NCI-H526 treated with DMSO at 0.1 percent for 48 hours (cell line): ENCODE measurements around the gene GDF9.

Experiments
- DNase-seq: peaks from one replicate; lab custom pipeline; 2025; lab: John Stamatoyannopoulos, UW

Gene GDF9

DNA sequence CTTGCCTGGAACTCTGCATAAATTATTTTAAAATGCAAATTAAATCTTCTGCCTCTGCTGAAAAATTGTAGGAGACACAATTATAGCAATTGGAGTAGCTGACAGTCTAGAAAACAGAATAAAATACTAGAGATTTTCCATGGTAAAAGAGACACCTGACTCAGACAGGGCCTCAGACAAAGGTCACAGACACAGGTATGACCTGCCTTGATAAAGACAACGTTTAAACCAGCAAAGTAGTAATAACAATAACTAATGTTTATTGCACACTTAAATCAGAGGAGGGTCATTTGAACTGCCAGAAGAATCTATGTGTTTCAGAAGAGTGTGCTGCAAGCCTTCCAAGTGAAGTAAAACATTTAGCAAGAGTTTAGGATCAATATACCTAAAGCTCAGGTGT, 49.3 kb downstream of the GDF9 start:
- no peak for DNase-seq

DNA sequence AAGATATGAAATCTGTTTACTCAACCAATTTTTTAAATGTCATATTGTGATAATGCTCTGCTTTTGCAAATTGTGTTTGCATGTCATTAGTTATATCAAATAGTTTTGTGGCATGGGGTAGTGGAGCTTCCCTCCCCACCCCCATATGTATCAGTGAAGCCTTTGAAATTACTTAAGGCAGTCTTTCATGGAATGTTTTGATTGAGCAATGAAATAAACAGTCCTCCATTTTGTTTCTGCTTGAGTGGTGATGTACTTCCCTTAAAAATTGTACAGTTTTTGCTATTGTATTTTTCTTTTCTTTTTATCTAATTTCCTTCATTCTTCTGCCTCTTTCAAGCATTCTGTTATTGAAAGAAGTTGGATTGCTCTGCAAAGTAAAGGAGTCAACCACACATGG, 49.7 kb downstream of the GDF9 start:
- no peak for DNase-seq

DNA sequence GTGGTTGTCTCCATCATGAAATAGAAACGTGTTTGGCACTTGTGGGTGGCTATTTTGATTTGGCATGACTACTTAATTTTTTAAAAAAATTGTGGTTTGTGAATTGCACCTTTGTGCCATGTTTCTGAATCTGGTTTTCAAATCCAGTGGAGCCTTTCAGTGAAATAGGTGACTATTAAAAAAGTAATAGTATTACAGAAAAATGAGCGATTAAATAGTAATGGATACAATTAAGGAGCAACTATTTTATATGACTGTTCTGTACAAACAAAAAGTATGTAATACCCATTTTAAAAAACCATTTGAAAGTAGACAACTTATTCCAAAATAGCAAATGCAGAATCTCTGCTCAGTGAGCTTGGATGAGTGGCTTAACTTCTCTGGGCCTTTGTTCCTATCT, 50.2 kb downstream of the GDF9 start:
- no peak for DNase-seq

DNA sequence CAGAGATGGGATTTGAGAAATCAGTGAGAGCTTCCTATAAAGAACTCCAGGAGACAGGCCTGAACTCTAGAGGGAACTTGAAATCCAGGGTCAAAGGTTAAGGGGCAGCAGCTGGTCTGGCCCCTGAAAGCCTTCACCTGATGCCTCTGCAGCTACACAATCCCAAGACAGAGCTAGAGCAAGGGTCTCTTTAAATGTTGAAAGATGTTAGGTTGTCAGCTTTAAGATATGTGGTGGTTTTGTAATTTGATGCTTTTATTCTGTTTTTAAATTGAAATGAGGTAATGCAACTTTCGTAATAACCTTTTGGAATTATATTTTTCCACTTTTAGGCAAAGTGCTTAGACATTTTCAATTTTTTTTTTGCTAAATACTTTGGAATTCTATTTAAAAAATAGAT, 50.8 kb downstream of the GDF9 start:
- no peak for DNase-seq

DNA sequence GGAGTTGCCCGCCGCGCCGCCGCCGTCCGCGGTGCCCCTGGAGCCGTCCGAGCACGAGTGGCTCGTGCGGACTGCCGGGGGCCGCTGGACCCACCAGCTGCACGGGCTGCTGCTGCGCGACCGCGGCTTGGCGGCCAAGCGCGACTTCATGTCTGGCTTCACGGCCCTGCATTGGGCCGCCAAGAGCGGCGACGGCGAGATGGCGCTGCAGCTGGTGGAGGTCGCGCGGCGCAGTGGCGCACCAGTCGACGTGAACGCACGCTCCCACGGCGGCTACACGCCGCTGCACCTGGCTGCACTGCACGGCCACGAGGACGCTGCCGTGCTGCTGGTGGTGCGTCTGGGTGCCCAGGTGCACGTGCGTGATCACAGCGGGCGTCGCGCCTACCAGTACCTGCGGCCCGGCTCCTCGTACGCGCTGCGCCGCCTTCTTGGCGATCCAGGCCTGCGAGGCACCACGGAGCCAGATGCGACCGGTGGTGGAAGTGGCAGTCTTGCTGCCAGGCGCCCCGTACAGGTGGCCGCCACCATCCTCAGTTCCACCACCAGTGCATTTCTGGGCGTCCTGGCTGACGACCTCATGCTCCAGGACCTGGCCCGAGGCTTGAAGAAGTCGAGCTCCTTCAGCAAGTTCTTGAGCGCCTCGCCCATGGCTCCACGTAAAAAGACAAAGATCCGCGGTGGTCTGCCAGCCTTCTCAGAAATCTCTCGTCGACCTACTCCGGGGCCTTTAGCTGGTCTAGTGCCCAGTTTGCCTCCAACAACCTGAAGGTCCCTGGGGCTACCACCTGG, 51.6 kb downstream of the GDF9 start:
- DNase-seq: no peak

DNA sequence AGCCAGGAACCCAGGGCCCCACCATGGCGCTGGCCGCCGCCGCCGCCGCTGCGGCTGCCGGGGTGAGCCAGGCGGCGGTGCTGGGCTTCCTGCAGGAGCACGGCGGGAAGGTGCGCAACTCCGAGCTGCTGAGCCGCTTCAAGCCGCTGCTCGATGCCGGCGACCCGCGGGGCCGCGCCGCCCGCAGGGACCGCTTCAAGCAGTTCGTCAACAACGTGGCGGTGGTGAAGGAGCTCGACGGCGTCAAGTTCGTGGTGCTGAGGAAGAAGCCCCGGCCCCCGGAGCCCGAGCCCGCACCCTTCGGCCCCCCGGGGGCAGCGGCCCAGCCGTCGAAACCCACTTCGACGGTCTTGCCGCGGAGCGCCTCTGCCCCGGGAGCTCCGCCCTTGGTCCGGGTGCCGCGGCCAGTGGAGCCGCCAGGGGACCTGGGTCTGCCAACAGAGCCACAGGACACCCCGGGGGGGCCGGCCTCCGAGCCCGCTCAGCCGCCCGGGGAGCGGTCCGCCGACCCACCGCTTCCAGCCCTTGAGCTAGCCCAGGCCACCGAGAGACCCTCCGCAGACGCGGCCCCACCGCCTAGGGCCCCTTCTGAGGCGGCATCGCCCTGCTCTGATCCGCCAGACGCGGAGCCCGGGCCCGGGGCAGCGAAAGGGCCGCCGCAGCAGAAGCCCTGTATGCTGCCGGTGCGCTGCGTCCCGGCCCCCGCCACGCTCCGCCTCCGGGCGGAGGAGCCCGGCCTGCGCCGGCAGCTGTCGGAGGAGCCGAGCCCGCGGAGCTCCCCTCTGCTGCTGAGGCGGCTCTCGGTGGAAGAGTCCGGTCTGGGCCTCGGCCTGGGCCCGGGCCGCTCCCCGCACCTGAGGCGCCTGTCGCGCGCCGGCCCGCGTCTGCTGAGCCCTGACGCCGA, 52.4 kb downstream of the GDF9 start:
- DNase-seq: no peak

DNA sequence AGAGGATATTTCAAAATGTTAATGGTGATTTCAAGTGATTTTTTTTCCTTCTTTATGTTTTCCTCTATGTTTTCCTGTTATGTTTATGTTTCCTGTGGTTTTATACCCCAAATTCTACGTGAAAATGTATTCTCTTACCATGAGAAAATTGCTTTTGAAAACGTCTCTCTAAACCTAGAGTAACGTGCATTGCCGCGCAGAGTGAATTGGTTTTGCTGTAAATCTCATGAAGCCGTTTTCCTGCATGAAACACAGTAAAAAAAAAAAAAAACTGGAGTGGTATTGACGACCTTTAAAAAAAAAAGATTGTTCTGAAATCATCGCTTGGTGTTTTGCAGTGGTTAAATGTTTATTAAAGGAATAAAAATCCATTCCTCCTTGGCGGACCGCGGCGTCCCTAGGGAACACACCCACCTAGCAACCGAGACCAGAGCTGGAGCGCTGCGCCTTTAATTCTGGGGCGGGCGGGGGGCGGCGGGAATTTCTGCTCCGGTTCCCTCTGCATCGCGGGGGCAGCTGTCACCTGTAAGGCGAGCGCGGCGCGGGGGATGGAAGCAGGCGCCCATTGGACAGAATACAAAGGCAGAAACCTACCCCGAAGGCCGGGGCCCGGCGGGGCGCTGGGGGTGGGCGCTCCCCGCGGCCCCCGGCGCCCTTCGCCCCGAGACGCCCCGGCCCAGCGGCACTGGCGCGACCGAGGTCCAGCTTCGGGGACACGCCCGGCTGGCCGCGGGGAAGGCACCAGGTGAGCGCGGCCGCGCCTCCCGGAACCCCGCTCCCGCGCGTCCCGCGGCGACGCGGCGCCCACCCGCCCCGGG, 53.3 kb downstream of the GDF9 start, which contains the start of gene SOWAHA:
Gene SOWAHA, plus strand, starts transcription at position 522 of the 818 bp plus-strand sequence. CDS start 320 bp downstream, outside the sequence.
- DNase-seq: peak; percentile 41

DNA sequence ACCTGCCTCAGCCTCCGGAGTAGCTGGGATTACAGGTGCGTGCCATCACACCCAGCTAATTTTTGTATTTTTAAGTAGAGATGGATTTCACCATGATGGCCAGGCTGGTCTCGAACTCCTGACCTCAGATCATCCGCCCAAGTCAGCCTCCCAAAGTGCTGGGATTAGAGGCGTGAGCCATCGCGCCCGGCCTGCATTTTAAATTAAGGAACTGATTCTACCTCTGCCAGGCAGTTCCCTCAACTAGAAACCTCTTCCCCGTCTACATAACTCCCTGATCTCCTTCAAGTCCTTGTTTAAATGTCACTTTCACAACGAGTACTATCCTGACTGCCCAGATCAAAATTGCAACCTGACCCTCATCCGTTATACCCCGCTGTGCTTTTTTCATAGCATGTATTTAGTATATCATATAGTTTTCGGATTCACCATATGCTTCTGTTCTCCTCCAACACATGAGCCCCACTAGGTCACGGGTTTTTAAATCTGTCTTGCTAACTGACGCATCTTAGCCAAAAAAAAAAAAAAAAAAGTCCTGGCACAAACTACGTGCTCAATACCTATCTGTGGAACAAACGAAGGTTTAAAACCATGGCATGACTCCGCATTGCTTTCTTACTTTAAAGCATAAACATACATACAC, 54.0 kb downstream of the GDF9 start:
- DNase-seq: no peak
